ENCODE data around the gene SPATA46.

DNA sequence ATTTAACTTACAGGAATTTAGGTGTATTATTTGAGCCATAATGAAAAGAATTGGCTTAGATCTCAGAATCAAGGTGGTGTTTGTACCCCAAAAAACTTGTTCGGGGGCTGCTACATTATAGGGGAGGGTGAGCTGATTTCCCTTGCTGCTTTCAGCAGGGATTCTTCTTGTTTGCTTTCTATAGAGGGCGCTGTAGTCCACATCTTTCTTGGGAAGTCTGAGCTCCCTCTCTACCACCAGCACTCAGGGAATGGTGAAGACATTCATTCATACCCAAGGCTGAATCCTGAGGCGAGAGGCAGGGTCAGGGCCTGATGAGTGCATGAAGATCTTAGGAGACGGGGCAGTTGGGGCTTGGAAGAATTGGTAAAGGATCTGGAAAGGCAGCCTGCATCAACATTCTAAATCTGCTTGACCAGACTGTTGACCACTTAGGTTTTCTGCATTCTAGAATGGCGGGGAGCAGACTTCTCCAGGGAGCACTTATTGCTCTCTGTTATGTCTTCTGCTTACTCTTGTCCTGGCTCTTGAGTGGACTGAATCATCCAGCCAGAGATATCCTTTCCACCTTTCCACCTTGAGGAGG lies 18.9 kb downstream of the SPATA46 start:
- no peak for TF ChIP-seq POLR2A (IDR thresholded peaks at IDR 0.05)
- TF ChIP-seq, protein P1, sequence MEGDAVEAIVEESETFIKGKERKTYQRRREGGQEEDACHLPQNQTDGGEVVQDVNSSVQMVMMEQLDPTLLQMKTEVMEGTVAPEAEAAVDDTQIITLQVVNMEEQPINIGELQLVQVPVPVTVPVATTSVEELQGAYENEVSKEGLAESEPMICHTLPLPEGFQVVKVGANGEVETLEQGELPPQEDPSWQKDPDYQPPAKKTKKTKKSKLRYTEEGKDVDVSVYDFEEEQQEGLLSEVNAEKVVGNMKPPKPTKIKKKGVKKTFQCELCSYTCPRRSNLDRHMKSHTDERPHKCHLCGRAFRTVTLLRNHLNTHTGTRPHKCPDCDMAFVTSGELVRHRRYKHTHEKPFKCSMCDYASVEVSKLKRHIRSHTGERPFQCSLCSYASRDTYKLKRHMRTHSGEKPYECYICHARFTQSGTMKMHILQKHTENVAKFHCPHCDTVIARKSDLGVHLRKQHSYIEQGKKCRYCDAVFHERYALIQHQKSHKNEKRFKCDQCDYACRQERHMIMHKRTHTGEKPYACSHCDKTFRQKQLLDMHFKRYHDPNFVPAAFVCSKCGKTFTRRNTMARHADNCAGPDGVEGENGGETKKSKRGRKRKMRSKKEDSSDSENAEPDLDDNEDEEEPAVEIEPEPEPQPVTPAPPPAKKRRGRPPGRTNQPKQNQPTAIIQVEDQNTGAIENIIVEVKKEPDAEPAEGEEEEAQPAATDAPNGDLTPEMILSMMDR (IDR thresholded peaks at IDR 0.05), result peak in 9 of 12 donors; percentile 6 to 49 (median 23)
